Ammon's horn (tissue), 1 donor: ENCODE measurements around the gene MRPS27.
"Not testable (repeated sequence)": the region's sequence is repeated elsewhere in the genome, so short reads cannot be mapped to it uniquely, and the experiment has no call there.

Source experiments
- DNase-seq: peaks from one replicate; pipeline ENCODE4 v3.0.0-alpha.2; 2016; ENCODE audit warnings: low spot score

The MRPS27 gene

DNA sequence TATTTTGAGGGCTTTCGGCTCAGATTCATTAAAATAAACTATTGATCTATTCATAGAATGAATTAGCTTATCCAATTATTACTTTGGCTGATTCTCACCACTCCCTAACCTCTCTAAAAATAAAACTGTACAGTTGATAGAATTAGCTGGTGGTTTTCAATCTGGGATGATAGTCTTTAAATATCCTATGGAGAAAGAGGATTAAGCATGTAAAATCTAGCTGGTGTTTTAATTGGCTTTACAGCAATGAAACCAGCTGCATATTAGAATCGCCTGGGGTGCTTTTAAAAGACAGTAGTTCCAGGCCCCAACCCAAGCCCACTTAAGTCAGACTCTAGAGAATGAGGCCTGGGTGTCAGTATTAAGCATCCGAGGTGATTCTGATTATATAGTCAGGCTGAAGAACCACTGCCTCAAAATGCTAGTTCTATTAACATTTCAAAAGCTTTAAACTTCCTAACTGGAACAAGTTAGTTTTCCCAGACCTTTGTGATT, 117.7 kb downstream of the MRPS27 start:
- no peak for DNase-seq

- DNase-seq = no peak
Observed at GRCh38 chr5:72199681-72200080, 120.4 kb downstream of the MRPS27 start.

DNA sequence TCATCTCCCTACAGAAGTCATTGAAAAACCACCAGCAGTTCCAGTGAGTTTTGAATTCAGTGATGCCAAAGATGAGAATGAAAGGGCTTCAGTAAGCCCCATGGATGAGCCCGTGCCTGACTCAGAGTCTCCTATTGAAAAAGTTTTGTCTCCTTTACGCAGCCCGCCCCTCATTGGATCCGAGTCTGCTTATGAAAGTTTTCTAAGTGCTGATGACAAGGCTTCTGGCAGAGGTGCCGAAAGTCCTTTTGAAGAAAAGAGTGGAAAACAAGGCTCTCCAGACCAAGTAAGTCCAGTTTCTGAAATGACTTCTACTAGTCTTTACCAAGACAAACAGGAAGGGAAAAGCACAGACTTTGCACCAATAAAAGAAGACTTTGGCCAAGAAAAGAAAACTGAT, 122.6 kb downstream of the MRPS27 start:
- no peak for DNase-seq

GRCh38 chr5:72195581-72195980, 124.5 kb downstream of the MRPS27 start:
- no peak for DNase-seq

GRCh38 chr5:72194846-72195245, 125.2 kb downstream of the MRPS27 start:
- DNase-seq = no peak

- no peak for DNase-seq
Observed at GRCh38 chr5:72191404-72191803, 128.6 kb downstream of the MRPS27 start.

GRCh38 chr5:72189146-72189545, 130.9 kb downstream of the MRPS27 start:
- DNase-seq = no peak

DNA sequence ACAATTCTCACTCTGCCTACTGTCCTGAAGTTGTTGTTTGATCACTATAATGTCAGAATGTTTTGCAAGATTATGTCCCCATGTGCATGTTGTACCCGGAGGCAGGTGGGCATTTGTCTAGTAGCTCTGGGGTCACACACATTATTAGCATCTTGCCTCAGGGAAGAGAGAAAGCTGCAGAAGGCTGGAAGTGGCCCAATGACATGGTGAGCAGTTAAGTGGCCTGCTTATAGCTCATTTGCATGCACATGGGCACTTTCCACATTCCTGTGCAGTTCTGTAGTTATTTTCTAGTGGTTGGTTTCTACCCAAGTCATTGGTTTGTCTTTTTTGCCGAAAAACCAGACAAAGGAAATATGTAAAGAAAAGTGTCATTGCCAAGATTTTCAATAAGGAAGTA, 131.9 kb downstream of the MRPS27 start:
- no peak for DNase-seq

DNA sequence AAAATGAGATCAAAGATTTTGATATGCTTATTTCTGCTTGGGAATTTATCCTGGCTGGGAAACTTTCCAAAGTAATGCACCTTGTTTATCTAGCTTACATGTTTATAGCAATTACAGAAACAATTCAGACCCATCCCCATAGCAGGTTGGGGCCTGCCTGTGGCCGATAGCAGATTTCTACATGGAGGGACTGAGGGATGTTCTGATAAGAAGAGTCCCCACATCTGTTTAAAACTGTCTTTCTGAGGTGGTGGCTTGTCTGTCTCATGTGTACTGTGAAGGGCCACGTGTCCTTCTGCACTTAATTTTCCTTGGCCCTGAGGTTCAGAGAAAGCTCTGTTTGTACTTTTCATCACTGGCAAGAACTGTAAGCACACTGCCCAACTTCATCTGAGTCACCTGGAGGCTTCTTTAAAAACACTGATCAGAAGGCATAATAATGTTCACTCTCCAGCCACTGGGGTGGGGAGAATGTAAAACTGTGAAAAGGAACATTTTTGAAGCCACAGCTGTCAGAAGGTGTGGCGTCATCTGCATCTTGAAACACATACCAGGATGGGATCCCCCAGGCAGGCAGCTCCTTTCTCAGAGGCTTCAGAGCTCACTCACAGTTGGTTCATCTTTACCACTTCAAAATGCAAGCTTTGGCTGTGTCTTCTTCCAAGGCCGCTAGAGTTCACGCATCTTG, 132.5 kb downstream of the MRPS27 start:
- DNase-seq = no peak

- no peak for DNase-seq
Observed at GRCh38 chr5:72185496-72186329, 134.3 kb downstream of the MRPS27 start.

GRCh38 chr5:72184408-72184807, 135.6 kb downstream of the MRPS27 start:
- DNase-seq = no peak

DNA sequence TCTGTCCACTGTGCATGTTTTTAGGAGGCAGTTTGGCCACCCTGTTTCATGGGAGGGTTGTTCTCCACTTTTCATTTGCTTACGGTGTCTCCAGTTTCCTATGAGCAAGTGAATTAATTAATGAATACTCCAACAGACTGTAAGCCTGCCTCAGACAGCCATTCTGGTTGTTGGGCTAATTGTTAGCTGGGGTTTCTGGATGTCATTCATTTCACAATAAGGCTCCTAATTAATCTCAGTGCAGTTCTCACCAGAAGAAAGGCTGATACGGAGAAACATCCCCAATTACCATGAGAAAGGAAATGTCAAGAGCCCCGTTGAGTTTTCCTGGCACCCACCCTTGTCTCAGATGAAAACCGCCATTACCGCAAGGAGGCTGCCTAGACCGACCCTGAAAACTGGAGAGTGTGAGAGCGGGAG, 136.9 kb downstream of the MRPS27 start:
- DNase-seq = no peak

DNA sequence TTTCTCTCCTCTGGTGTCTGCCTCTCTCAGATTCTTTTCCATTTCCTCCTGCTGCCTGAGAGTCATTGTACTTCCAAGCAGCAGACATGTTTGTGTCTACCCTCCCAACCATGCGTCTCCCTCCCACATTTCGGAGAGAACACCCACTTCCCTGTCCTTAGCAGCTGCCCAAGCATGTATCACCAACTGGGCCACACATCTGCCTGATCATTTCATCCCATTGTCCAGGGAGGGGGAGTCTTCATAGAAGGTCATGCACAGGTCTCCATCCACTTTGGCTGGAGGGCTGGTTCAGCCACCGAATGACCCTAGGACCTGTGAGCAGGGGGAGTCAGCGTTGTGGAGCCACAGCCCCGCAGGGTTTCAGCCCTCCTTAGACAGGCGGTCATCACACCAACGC, 137.4 kb downstream of the MRPS27 start:
- no peak for DNase-seq

DNA sequence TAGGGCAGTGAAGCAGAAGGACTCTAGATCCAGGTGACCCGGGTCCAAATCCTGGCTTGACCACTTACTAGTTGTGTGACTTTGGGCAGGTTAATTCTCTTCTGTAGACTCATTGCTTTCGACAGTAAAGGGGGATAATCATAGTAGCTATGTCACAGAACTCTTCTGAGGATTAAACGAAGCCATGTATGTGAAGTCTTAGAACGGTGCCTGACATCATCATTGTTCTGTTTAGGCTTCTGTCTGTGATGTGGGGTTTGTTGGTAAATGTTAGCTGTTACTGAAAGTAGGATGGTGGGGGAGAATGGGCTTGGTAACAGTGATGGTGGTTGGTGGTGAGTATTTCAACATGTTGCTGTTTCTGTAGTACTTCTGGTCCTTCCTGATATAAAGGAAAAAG, 139.1 kb downstream of the MRPS27 start:
- DNase-seq = no peak

DNA sequence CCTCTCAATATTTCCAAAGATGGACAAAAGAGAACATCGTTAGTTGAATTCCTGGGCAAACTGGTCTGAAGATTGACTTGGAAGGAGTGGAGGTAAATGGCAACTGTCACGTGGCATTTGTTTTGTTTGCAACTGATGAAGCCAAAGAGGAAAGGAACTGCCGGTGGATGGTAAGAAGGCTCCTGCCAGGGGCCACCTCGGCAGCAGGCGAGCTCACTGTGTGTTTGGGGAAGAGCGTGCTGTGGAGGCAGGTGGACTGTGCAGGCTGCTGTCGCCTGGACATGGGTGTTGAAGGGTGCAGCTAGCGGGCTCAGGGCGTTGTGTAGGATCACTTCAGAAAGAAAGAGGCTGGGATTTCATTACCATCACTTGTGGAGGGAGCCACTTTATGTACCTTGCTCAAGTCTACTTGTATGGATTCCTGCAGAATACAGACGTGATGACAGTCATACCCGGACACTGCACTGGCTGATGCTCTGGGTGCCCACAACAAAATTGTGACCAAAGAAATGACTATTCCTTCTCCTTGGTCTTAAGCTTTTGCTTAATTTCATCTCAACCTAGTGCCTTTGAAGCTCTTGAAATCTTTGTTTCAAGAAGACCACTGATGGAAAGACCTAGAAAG, 140.1 kb downstream of the MRPS27 start:
- peak; percentile 62 for DNase-seq

GRCh38 chr5:72179028-72179815, 140.8 kb downstream of the MRPS27 start:
- DNase-seq = peak; percentile 72

GRCh38 chr5:72177538-72177937, 142.5 kb downstream of the MRPS27 start:
- no peak for DNase-seq

GRCh38 chr5:72172786-72173185, 147.3 kb downstream of the MRPS27 start:
- no peak for DNase-seq

- no peak for DNase-seq
Observed at GRCh38 chr5:72171667-72172066, 148.4 kb downstream of the MRPS27 start.

DNA sequence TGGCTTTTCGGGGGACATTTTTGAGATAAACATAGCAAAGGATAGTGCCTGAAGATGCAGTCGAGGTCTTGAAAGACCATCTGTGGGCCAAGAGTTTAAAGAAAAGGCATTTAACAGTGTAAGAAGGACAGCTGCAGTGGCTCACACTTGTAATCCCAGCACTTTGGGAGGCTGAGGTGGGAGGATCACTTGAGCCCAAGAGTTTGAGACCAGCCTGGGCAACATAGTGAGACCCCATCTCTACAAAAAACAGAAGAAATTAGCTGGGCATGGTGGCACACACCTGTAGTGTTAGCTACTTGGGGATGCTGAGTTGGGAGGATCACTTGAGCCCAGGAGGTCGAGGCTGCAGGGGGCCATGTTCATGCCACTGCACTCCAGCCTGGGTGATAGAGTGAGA, 148.9 kb downstream of the MRPS27 start:
- DNase-seq = not testable (repeated sequence)

DNA sequence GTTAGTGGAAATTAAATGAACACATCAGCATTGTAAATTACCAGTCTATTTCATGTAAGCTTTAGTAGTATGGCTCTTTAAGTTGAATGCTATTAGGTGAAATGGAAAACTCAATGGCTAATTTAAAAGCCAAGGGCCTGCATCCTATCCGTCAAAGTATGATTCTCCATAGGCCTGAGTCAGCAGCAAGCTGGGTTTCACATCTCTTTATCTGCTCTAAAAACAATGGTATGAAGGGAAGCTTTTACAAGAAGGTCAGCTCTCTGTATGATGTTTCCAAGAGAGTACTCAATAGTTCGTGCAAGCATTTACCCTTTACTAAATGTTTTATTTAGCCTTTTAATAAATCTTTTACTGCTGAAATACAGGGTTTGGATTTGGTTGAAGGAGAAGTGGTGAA, 149.9 kb downstream of the MRPS27 start:
- no peak for DNase-seq
